Measurements from ENCODE around the gene GSTM1. TPM values are rescaled to one million over a fixed set of nuclear protein-coding genes. Genes with fewer than 3 reads are reported as not detected.

GSTM1 gene
- total RNA-seq, 1 donor from 2014 or later = 13.8 TPM

GRCh38 chr1:109722908-109723691 is 35.5 kb downstream of the GSTM1 start:
- Mint-ChIP-seq H3K4me3 (no peak overlapping the region), H3K4me1 (peaks cover 17% of the 10 kb centered on the region), H3K27ac (no peak overlapping the region), H3K27me3 (ENCODE audit: insufficient read depth, low read depth) (peaks cover 7% of the 10 kb centered on the region), H3K9me3 (no peaks in the 10 kb centered on the region), H3K36me3 (no peaks in the 10 kb centered on the region)
- no peak overlapping the region for H3K4me2 ChIP-seq
- no peaks in the 10 kb centered on the region for H3K27me3 ChIP-seq
- H2AFZ ChIP-seq (replicated peaks) = no peak overlapping the region
- H3K9ac ChIP-seq = no peak overlapping the region
- no peaks in the 10 kb centered on the region for H3K9me3 ChIP-seq (ENCODE audit: low read depth)
- H3K27ac ChIP-seq = no peak overlapping the region
- H4K20me1 ChIP-seq (ENCODE audit: low read depth) = no peaks in the 10 kb centered on the region
- no peak for DNase-seq (ENCODE audit: low spot score)
- H3K4me3 ChIP-seq = no peak overlapping the region
- no peaks in the 10 kb centered on the region for H3K4me1 ChIP-seq
- TF ChIP-seq EZH2 (IDR thresholded peaks at IDR 0.05) = no peak
- no peak for TF ChIP-seq CTCF (IDR thresholded peaks at IDR 0.05)
- no peak for TF ChIP-seq EZH2phosphoT487 (IDR thresholded peaks at IDR 0.05)
- no peaks in the 10 kb centered on the region for H3K36me3 ChIP-seq
- no peaks in the 10 kb centered on the region for H3F3A ChIP-seq (ENCODE audit: low read depth)
- no peaks in the 10 kb centered on the region for H3K79me2 ChIP-seq (ENCODE audit: low read depth)

GRCh38 chr1:109724933-109725332 is 37.3 kb downstream of the GSTM1 start:
- Histone ChIP-seq H3K4me1 (no peaks in the 10 kb centered on the region), H3F3A (ENCODE audit: low read depth) (no peaks in the 10 kb centered on the region), H3K9ac (no peak overlapping the region), H3K27ac (no peak overlapping the region), H4K20me1 (ENCODE audit: low read depth) (no peaks in the 10 kb centered on the region), H3K4me2 (no peak overlapping the region), H2AFZ (replicated peaks) (no peak overlapping the region), H3K27me3 (no peaks in the 10 kb centered on the region), H3K4me3 (no peak overlapping the region), H3K79me2 (ENCODE audit: low read depth) (no peaks in the 10 kb centered on the region), H3K9me3 (ENCODE audit: low read depth) (no peaks in the 10 kb centered on the region), H3K36me3 (no peaks in the 10 kb centered on the region)
- Mint-ChIP-seq H3K9me3 (no peaks in the 10 kb centered on the region), H3K27me3 (ENCODE audit: insufficient read depth, low read depth) (peaks cover 7% of the 10 kb centered on the region), H3K4me1 (peaks cover 23% of the 10 kb centered on the region), H3K27ac (no peak overlapping the region), H3K4me3 (no peak overlapping the region), H3K36me3 (no peaks in the 10 kb centered on the region)
- no peak for DNase-seq (ENCODE audit: low spot score)
- TF ChIP-seq EZH2 (IDR thresholded peaks at IDR 0.05) (no peak), EZH2phosphoT487 (IDR thresholded peaks at IDR 0.05) (no peak), CTCF (IDR thresholded peaks at IDR 0.05) (no peak)

GRCh38 chr1:109725510-109725909 is 37.9 kb downstream of the GSTM1 start:
- Mint-ChIP-seq H3K4me3 (no peak overlapping the region), H3K9me3 (no peaks in the 10 kb centered on the region), H3K4me1 (peaks cover 28% of the 10 kb centered on the region), H3K27ac (peak overlapping the region; percentile 34), H3K27me3 (ENCODE audit: insufficient read depth, low read depth) (peaks cover 7% of the 10 kb centered on the region), H3K36me3 (no peaks in the 10 kb centered on the region)
- Histone ChIP-seq H3K9ac (no peak overlapping the region), H4K20me1 (ENCODE audit: low read depth) (no peaks in the 10 kb centered on the region), H3K4me2 (no peak overlapping the region), H3K79me2 (ENCODE audit: low read depth) (no peaks in the 10 kb centered on the region), H3K9me3 (ENCODE audit: low read depth) (no peaks in the 10 kb centered on the region), H3K27me3 (no peaks in the 10 kb centered on the region), H3K36me3 (no peaks in the 10 kb centered on the region), H2AFZ (replicated peaks) (no peak overlapping the region), H3K4me3 (no peak overlapping the region), H3K4me1 (no peaks in the 10 kb centered on the region), H3K27ac (no peak overlapping the region), H3F3A (ENCODE audit: low read depth) (no peaks in the 10 kb centered on the region)
- no peak for DNase-seq (ENCODE audit: low spot score)
- TF ChIP-seq EZH2 (IDR thresholded peaks at IDR 0.05) = no peak

- Histone ChIP-seq H3K27me3 (no peaks in the 10 kb centered on the region), H3K4me3 (no peak overlapping the region), H3K4me2 (no peak overlapping the region), H4K20me1 (ENCODE audit: low read depth) (no peaks in the 10 kb centered on the region), H3K27ac (no peak overlapping the region), H3K9me3 (ENCODE audit: low read depth) (no peaks in the 10 kb centered on the region), H3K36me3 (no peaks in the 10 kb centered on the region), H3K9ac (no peak overlapping the region), H3K79me2 (ENCODE audit: low read depth) (no peaks in the 10 kb centered on the region), H3K4me1 (no peaks in the 10 kb centered on the region), H3F3A (ENCODE audit: low read depth) (no peaks in the 10 kb centered on the region), H2AFZ (replicated peaks) (no peak overlapping the region)
- no peak for DNase-seq (ENCODE audit: low spot score)
- TF ChIP-seq CTCF (IDR thresholded peaks at IDR 0.05) (no peak), EZH2phosphoT487 (IDR thresholded peaks at IDR 0.05) (no peak), EZH2 (IDR thresholded peaks at IDR 0.05) (no peak)
- H3K27ac Mint-ChIP-seq = peak overlapping the region; percentile 34
- peaks cover 33% of the 10 kb centered on the region for H3K4me1 Mint-ChIP-seq
- H3K4me3 Mint-ChIP-seq = no peak overlapping the region
- H3K36me3 Mint-ChIP-seq = no peaks in the 10 kb centered on the region
- H3K27me3 Mint-ChIP-seq (ENCODE audit: insufficient read depth, low read depth) = peaks cover 10% of the 10 kb centered on the region
- no peaks in the 10 kb centered on the region for H3K9me3 Mint-ChIP-seq
Observed at GRCh38 chr1:109726007-109726406, 38.4 kb downstream of the GSTM1 start.

Data from neural progenitor cell (in vitro differentiated cells).